NCI-H510A (cell line): ENCODE results near the gene FBXO48.
"Not testable (repeated sequence)": the region's sequence is repeated elsewhere in the genome, so short reads cannot be mapped to it uniquely, and the experiment has no call there.

Experiments used
- DNase-seq: peaks from one replicate; lab custom pipeline; 2025; lab: John Stamatoyannopoulos, UW

Gene FBXO48

GRCh38 chr2:68471385-68471784 is 4.3 kb upstream of the FBXO48 start:
- DNase-seq: no peak

- no peak for DNase-seq
Measured at GRCh38 chr2:68469935-68470334, 2.8 kb upstream of the FBXO48 start.

GRCh38 chr2:68468801-68469200 is 1.7 kb upstream of the FBXO48 start:
- no peak for DNase-seq

DNA sequence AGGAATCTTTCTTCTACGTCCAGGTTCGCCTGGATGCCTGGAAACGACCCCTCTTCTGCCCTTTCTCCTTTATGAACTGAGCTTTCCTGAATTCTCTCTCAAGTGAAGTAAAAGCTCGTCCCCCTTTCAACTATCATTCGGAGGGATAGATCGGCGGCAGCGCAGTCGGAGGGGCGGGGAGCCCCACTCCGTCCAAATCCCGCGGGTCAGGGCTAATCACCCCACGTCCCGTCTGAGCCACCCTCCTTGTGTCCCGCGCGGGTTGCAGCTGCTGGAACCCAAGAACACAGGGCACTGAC is 367 bp downstream of the FBXO48 start:
- DNase-seq: no peak

GRCh38 chr2:68466361-68466777 is 725 bp downstream of the FBXO48 start:
- DNase-seq: no peak

DNA sequence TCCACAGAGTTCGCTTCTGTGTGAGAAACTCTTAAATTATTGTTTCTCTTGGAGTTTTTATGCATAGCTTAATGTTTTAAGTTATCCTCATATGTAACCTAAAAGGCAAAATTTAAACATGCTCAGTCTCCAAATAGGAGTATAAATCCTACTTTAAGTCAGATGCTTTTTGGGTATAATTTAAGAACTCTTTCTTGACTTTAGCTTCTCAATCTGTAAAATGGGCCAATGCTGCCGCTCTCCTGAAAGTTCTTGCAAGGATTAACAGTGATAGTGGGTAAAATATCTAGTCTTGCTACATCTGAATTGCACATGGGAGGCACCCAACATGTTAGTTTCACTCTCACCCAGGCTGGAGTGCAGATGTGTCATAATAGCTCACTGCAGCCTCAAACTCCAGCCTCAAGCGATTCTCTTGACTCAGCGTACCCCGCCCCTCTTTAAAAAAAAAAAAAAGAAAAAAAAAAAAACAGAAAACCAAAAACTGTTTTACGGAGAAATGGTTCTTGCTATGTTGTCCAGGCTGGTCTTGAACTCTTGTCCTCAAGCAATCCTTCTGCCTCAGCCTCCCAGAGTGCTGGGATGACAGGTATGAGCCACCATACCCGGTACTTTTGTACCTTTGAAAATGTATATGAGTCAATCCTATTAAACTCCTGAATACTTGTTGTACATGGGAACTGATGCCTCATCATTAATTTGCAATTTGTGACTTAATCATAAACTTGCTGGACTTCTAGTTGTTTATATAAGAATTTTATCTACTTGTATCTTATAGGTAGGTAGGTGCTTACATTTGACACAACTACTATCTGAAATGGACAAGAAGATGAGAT is 1.8 kb downstream of the FBXO48 start:
- no peak for DNase-seq

- no peak for DNase-seq
Measured at GRCh38 chr2:68464651-68465050, 2.4 kb downstream of the FBXO48 start.

DNA sequence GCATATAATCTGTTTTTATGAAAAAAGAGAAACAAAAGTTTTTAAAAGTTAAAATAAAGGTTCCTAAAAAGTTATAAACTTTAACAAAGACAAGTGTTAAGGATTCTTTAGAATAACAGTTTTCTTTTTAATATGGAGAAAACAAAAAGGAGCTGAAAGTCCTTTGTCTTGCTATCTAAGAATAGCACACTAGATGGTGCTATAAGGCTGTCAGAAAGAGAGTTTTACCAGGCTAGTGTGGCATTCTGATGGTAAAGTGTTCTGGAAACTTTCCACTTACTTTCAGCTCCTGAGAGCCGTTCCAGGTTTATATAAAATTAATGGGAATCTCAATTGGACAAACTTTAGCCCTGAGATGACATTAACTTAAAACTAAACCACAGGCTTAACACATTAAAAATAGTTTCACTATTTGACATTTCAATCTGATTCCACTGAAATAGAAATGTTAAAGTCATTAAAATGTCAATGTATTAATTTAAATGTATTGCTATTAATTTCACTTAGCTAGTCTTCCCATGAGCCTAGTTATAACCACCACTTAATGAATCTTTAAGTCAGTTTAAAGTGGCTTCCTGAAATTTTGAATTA is 3.7 kb downstream of the FBXO48 start:
- DNase-seq: no peak

DNA sequence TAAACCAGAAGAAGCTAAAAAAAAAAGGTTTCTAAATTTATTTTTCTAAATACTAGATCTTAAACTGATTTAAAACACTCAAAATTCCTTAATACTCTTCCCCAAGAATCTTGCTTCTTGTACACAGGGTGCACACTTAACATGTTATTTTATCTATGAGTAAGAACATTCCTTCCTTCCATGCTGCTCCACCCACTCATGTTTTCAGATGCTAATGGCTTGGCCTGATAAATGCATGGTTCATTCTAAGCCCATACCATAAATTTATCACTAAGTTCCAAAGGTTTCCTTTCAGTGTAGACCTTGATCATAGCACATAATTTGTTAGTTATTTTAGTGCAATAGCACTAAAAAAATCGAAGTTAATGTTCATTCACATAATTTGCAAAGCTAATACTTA is 8.1 kb downstream of the FBXO48 start:
- DNase-seq: no peak

- DNase-seq: no peak
Measured at GRCh38 chr2:68456198-68456597, 10.9 kb downstream of the FBXO48 start.

DNA sequence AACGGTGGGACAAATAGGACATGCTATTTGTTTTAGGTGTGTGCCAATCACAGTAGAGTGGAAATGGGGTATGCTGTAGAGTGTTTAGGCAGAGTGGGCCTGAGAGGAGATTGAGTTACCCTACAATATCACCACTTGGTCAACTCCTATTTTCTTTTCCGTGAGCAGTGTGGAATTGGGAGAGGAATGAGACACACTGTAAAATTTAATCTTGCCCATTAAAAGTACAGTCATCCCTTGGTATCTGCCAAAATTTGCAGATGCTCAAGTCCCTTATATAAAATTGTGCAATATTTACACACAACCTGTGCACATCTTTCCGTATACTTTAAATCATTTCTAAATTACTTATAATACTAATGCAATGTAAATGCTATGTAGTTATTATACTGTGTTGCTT is 12.4 kb downstream of the FBXO48 start:
- DNase-seq: no peak

- DNase-seq: no peak
Measured at GRCh38 chr2:68453761-68454360, 13.2 kb downstream of the FBXO48 start.

GRCh38 chr2:68452158-68452900 is 14.8 kb downstream of the FBXO48 start:
- DNase-seq: no peak

GRCh38 chr2:68448671-68449653 is 18.1 kb downstream of the FBXO48 start:
- DNase-seq: no peak

DNA sequence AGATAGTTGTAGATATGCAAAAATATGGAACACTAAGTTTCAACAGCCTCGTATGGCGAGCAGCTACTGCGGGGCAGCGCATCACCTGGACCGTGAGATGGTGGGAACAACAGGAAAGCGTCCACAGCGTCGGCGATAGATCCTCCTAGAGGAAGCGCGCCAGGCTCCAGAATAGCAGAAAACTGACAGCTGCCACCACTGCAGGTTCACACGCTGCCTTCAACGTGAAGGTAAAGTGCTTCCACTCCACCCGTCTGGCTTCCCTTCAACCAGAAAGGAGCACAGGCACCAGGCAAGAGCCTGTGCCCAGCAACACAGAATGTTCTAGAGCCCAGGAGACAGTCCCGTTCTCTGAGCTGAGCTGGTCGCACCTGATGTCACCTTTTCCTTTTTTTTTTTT is 20.0 kb downstream of the FBXO48 start:
- no peak for DNase-seq

GRCh38 chr2:68446425-68446824 is 20.7 kb downstream of the FBXO48 start:
- not testable (repeated sequence) for DNase-seq

- no peak for DNase-seq
Measured at GRCh38 chr2:68441994-68442322, 25.1 kb downstream of the FBXO48 start.

GRCh38 chr2:68441179-68441993 is 25.7 kb downstream of the FBXO48 start:
- peak; percentile 86 for DNase-seq

DNA sequence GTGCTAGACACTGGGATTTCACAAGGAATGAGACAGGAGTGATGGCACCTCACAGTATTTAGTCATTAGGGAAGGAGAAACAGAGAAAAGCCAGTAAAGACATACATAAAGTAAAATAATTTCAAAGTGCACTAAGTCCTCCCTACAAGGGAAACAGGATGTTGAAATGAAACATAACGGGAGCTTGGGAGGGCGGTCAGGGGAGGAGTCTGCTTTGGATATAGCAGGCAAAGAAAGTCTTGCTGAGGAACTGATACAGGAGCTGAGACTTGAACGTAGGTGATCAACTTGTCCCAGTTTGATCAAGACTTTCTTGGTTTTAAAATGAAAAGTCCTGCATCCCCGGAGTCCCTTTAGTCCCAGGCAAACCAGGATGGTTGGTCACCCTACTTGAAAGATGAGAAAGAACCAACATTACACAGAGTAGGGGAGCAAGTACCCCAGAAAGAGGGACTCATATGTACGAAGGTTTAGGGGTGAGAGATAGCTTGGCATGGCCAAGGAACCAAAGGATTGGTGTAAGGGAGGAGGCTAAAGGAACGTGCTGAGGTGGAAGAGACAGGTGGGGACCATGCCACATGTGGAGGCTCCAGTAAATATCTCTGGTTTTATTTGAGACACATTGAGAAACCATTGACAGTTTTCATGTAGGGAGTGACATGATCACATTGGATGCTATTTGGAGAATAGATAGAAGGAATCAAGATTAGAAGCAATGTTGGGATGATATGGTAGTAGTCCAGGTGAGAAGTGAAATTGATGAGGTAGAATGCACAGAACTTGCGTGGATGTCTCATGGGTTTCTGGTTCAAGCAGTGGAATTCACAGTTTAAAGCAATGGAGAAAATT is 28.4 kb downstream of the FBXO48 start:
- no peak for DNase-seq

DNA sequence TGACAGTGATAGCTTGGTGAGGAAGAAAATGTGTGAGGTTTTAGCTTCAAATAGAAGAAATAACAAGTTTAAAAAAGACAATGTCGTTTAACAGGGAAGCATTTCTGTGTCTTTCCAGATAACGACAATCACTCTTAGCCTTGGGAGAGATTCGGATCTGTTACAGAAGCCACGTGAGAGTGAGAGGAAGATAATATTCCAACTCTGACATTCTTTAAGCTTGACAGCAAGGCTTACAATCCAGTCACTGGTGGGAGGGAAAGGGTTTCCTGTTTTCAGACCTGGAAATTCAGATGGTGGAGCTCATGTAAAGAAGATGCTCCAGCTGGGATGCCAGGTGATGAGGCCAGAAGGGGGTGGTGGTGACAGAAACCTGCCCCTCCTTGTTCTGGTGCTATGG is 30.8 kb downstream of the FBXO48 start:
- DNase-seq: no peak
